Suprapubic skin (tissue), 4 donors: ENCODE measurements around the gene USP48. TPM values are rescaled to one million over a fixed set of nuclear protein-coding genes. Genes with fewer than 3 reads are reported as not detected.
A peak's percentile ranks its signal among the peaks of the same experiment; 100 is the strongest.

ENCODE experiments used
- DNase-seq, 2 donors: peaks; one replicate each; pipeline ENCODE4 v3.0.0-alpha.2; 2019; ENCODE audit warnings: low spot score in 2 of 2
- H3K27ac ChIP-seq: fragments of 200-600 bp; sonication (generic); one replicate; pipeline ENCODE4 v1.5.1; 2019
- H3K27me3 ChIP-seq: fragments of 200-600 bp; sonication (generic); one replicate; pipeline ENCODE4 v1.5.1; 2019
- H3K36me3 ChIP-seq: fragments of 200-600 bp; sonication (generic); one replicate; pipeline ENCODE4 v1.5.1; 2019
- H3K4me1 ChIP-seq: fragments of 200-600 bp; sonication (generic); one replicate; pipeline ENCODE4 v1.5.1; 2019
- H3K4me3 ChIP-seq: fragments of 200-600 bp; sonication (generic); one replicate; pipeline ENCODE4 v1.5.1; 2019; ENCODE audit warnings: mild to moderate bottlenecking
- H3K9me3 ChIP-seq: fragments of 200-600 bp; sonication (generic); one replicate; pipeline ENCODE4 v1.5.1; 2019
- EP300 ChIP-seq: sonication (generic); formaldehyde crosslinking; IDR thresholded peaks from one replicate; pipeline ENCODE4 v1.6.1; 2017; ENCODE audit warnings: antibody characterized with exemption
- POLR2A ChIP-seq, 2 donors: fragments of 450-650 bp; IDR thresholded peaks; one replicate each; pipeline ENCODE4 v1.6.1; 2017; ENCODE audit warnings: antibody characterized with exemption in 2 of 2, mild to moderate bottlenecking in 2 of 2, moderate library complexity in 2 of 2
- POLR2AphosphoS5 ChIP-seq, 3 donors: sonication (generic); formaldehyde crosslinking; IDR thresholded peaks; one replicate each; pipeline ENCODE4 v1.6.1; 2017; ENCODE audit warnings: antibody characterized with exemption in 3 of 3
- WGBS: methylation state at CpG from one replicate; pipeline ENCODE4 v1.1.5; 2018; 5-methylcytosine and 5-hydroxymethylcytosine counted together
- total RNA-seq, 4 donors: library from RNA; depleted of rRNA; stranded (reverse); fragments of >200 nt; gene quantifications; one replicate each; pipeline ENCODE4 v1.1.0, GENCODE V29; 2016
- TF ChIP-seq, protein P1 (sequence below), 2 donors: fragments of 200-600 bp in 1 of 2; fragments of 450-650 bp in 1 of 2; sonication (generic) in 1 of 2; IDR thresholded peaks; one replicate each; pipeline ENCODE4 v1.5.1; 2016 to 2019; ENCODE audit warnings: antibody characterized with exemption in 2 of 2, mild to moderate bottlenecking in 1 of 2, moderate library complexity in 1 of 2

USP48 gene
- total RNA-seq, 4 donors from 2014 or later, result 27.7 to 151 (median 46.0) TPM

GRCh38 chr1:21668951-21669257 lies 114.0 kb downstream of the USP48 start:
- peak in 1 of 2 donors; percentile 62 for DNase-seq
- no peak overlapping the region for H3K27ac ChIP-seq
- H3K4me3 ChIP-seq, result peak overlapping the region; percentile 39

DNA sequence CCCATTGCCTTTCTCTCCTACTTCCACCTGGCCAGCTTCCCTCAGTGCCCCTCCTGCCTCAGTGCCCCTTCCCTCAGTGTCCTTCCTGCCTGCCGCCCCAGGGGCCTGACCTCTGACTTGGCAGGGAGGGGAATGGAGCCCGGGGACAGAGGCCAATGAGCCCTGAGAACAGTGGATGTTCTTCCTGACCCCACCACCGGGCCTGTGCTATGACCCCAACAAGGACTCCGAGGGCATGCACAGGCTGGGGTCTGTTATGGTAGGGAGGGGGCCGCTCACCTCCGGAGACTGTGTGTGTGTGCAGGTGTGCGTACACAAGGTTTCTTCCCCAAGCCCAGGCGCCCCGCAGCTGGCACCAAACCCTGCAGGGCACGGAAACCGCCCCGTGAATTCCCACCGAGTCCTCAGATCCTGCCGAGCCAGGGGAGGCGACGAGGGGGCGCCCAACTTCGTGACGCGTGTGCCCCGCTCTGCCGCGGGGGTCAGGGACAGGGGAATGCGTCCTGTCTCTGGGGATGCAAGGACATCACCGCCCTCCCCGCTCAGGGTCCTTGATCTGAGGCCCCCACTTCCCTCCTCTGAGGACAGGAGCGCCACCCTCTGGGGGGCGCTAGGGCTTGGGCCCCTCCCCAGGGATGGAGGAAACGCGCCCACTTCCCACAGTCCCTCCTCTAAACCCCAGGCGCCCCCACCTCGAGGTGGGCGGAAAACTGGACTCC lies 114.6 kb downstream of the USP48 start:
- no peak for TF ChIP-seq EP300
- no peak for TF ChIP-seq POLR2AphosphoS5 (IDR thresholded peaks at IDR 0.05)
- TF ChIP-seq, protein P1, sequence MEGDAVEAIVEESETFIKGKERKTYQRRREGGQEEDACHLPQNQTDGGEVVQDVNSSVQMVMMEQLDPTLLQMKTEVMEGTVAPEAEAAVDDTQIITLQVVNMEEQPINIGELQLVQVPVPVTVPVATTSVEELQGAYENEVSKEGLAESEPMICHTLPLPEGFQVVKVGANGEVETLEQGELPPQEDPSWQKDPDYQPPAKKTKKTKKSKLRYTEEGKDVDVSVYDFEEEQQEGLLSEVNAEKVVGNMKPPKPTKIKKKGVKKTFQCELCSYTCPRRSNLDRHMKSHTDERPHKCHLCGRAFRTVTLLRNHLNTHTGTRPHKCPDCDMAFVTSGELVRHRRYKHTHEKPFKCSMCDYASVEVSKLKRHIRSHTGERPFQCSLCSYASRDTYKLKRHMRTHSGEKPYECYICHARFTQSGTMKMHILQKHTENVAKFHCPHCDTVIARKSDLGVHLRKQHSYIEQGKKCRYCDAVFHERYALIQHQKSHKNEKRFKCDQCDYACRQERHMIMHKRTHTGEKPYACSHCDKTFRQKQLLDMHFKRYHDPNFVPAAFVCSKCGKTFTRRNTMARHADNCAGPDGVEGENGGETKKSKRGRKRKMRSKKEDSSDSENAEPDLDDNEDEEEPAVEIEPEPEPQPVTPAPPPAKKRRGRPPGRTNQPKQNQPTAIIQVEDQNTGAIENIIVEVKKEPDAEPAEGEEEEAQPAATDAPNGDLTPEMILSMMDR (IDR thresholded peaks at IDR 0.05), result no peak
- TF ChIP-seq POLR2A (IDR thresholded peaks at IDR 0.05), result no peak
- Histone ChIP-seq H3K27ac (no peak overlapping the region), H3K9me3 (no peaks in the 10 kb centered on the region), H3K4me3 (peak overlapping the region; percentile 39), H3K27me3 (peaks cover 30% of the 10 kb centered on the region), H3K36me3 (no peaks in the 10 kb centered on the region), H3K4me1 (peaks cover 36% of the 10 kb centered on the region)
- peak in 1 of 2 donors; percentile 77 for DNase-seq
- 38% methylated on average over 8 of the region's 33 CpGs for WGBS

More at GRCh38 chr1:21668951-21669257, 114.0 kb downstream of the USP48 start:
- peaks cover 42% of the 10 kb centered on the region for H3K4me1 ChIP-seq
- no peaks in the 10 kb centered on the region for H3K36me3 ChIP-seq
- H3K27me3 ChIP-seq, result peaks cover 30% of the 10 kb centered on the region
- no peaks in the 10 kb centered on the region for H3K9me3 ChIP-seq
- TF ChIP-seq, protein P1 (IDR thresholded peaks at IDR 0.05), result no peak
- TF ChIP-seq EP300 (no peak), POLR2AphosphoS5 (IDR thresholded peaks at IDR 0.05) (no peak), POLR2A (IDR thresholded peaks at IDR 0.05) (no peak)
- WGBS, result under 1% methylated on average over 23 of the region's 25 CpGs

GRCh38 chr1:21667348-21668231 lies 115.4 kb downstream of the USP48 start:
- 88% methylated on average over 10 of the region's 11 CpGs for WGBS
- Histone ChIP-seq H3K27me3 (peaks cover 34% of the 10 kb centered on the region), H3K4me1 (peaks cover 28% of the 10 kb centered on the region), H3K36me3 (no peaks in the 10 kb centered on the region), H3K9me3 (no peaks in the 10 kb centered on the region), H3K4me3 (no peak overlapping the region), H3K27ac (no peak overlapping the region)
- TF ChIP-seq EP300 (no peak), POLR2A (IDR thresholded peaks at IDR 0.05) (no peak), POLR2AphosphoS5 (IDR thresholded peaks at IDR 0.05) (no peak)
- TF ChIP-seq, protein P1 (IDR thresholded peaks at IDR 0.05), result no peak
- peak; percentile 42 to 50 for DNase-seq

DNA sequence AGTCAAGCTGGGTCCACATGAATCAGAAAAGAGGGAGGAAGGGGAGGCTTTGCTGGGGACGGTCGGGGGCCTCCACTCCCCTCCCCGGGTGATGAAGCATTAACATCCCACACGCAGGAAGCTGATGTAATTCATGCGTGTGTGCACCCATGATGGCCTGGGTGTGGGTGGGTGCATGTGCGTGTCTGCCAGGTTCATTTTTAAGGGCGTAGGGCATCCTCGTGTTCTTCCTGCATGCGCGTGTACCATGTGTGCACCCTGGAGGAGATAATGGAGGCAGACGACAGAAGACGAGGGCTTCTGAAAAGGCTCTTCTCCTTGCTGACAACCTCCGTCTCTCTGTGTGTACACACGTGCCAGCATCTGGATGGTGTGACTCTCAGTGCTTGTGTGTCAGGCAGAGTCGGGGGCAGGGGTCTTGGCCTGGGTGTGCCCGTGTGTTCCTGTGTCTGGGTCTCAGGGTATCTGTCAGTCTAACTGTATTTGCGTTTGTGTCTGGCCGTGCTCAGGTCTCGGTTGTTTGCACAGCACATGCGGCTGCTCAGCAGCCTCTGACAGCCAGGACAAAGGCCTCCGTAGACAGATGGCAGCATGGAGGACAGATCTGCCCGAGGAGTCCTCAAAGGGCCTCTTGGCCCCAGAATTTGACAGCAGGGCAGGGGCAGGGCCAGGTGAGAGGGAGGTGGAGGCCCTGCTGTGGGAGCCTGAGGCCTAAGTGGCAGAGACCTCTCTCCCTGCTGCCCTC lies 116.2 kb downstream of the USP48 start:
- H3K27me3 ChIP-seq, result peaks cover 38% of the 10 kb centered on the region
- TF ChIP-seq, protein P1 (IDR thresholded peaks at IDR 0.05), result no peak
- TF ChIP-seq POLR2A (IDR thresholded peaks at IDR 0.05), result no peak
- no peak for TF ChIP-seq EP300
- no peak for TF ChIP-seq POLR2AphosphoS5 (IDR thresholded peaks at IDR 0.05)
- 52% methylated on average over 14 of the region's 22 CpGs for WGBS
- no peaks in the 10 kb centered on the region for H3K9me3 ChIP-seq
- H3K36me3 ChIP-seq, result no peaks in the 10 kb centered on the region
- H3K4me1 ChIP-seq, result peaks cover 25% of the 10 kb centered on the region
- DNase-seq, result peak; percentile 16 to 47
- H3K4me3 ChIP-seq, result no peak overlapping the region
- no peak overlapping the region for H3K27ac ChIP-seq
